K562 (cell line): ENCODE data around the gene MLX. TPM values are rescaled to one million over a fixed set of nuclear protein-coding genes. Genes with fewer than 3 reads are reported as not detected.

ENCODE experiments used
- BACH1 ChIP-seq: fragments of 200-800 bp; sonication (Bioruptor generic); IDR thresholded peaks from 2 replicates; pipeline ENCODE4 v1.6.1; 2016; ENCODE audit warnings: missing genetic modification characterization, missing compliant biosample characterization
- EWSR1 ChIP-seq: fragments of 450-650 bp; IDR thresholded peaks from 2 replicates; pipeline ENCODE4 v1.6.1; 2018; ENCODE audit warnings: borderline replicate concordance, mild to moderate bottlenecking, low read depth, moderate library complexity; ENCODE audit not compliant: partially characterized antibody
- PRMT5 ChIP-seq: sonication (generic); formaldehyde crosslinking; IDR thresholded peaks from 2 replicates; pipeline ENCODE4 v1.5.0; 2020; ENCODE audit warnings: missing genetic modification reagents
- PTRF ChIP-seq: fragments of 450-650 bp; IDR thresholded peaks from 2 replicates; pipeline ENCODE4 v1.6.1; 2016; ENCODE audit warnings: mild to moderate bottlenecking, missing genetic modification characterization, missing compliant biosample characterization
- SETDB1 ChIP-seq: IDR thresholded peaks from one replicate; pipeline ENCODE4 v1.6.1; 2012; ENCODE audit warnings: low read length, control low read depth, inconsistent platforms
- TAL1 ChIP-seq: fragments of 450-650 bp; IDR thresholded peaks from 2 replicates; pipeline ENCODE4 v1.6.1; 2016; ENCODE audit warnings: mild to moderate bottlenecking
- TEAD2 ChIP-seq: fragments of 450-650 bp; IDR thresholded peaks from 2 replicates; pipeline ENCODE4 v1.6.1; 2016; ENCODE audit warnings: missing genetic modification characterization, control low read depth, missing compliant biosample characterization
- TRIM24 ChIP-seq, 2 experiments: fragments of 450-650 bp; IDR thresholded peaks; 2 replicates each; pipeline ENCODE4 v1.6.1; 2016
- ZNF696 ChIP-seq: fragments of 250-450 bp; sonication (Bioruptor Pico); conservative IDR thresholded peaks from 2 replicates; pipeline ENCODE4 v1.4.0; 2020; ENCODE audit warnings: mild to moderate bottlenecking, moderate library complexity
- polyA plus RNA-seq, 8 experiments: library from polyadenylated mRNA; depleted of rRNA in 4 of 8; stranded (reverse) in 5 of 8; unstranded in 3 of 8; fragments of >200 nt; fragmentation: Nextera tagmentation in 2 of 8; fragmentation: Illumina TruSeq in 1 of 8; extraction: Ambion mirVana in 2 of 8; extraction: Trizol in 1 of 8; gene quantifications; 2 replicates each; pipeline versions ENCODE4 v1.2.1 to v1.2.3, GENCODE V29; 2011 to 2014; ENCODE audit warnings: inconsistent platforms in 1 of 8, missing spikeins in 1 of 8
- total RNA-seq, 7 experiments: library from RNA; depleted of rRNA in 6 of 7; stranded (reverse); fragments of >200 nt in 6 of 7; fragmentation: Illumina TruSeq in 2 of 7; extraction: Trizol in 2 of 7; gene quantifications; 2 replicates each; pipeline versions ENCODE4 v1.2.1 to v1.2.3, GENCODE V29; 2011 to 2021; ENCODE audit warnings: low replicate concordance in 1 of 7
- TF ChIP-seq, protein P1 (sequence below), 2 experiments: fragments of 200-800 bp in 1 of 2; sonication (Bioruptor generic) in 1 of 2; sonication (generic) in 1 of 2; formaldehyde crosslinking in 1 of 2; IDR thresholded peaks in 1 of 2; conservative IDR thresholded peaks in 1 of 2; 2 replicates each; pipeline versions ENCODE4 v1.5.0 to v1.6.1; 2016 to 2020; ENCODE audit warnings: missing compliant biosample characterization in 1 of 2, missing genetic modification characterization in 1 of 2, missing genetic modification reagents in 1 of 2
- TF ChIP-seq, protein P2 (sequence below): fragments of 250-450 bp; sonication (Bioruptor Pico); IDR thresholded peaks from 2 replicates; pipeline ENCODE4 v1.9.0; 2021; ENCODE audit warnings: mild to moderate bottlenecking, inconsistent platforms
- TF ChIP-seq, protein P3 (sequence below): fragments of 250-450 bp; sonication (Bioruptor Pico); IDR thresholded peaks from 2 replicates; pipeline ENCODE4 v1.4.0; 2020; ENCODE audit warnings: mild to moderate bottlenecking

MLX gene
- total and polyA plus RNA-seq, 9 of the 15 experiments (the other 6 are each of a cell fraction or from before 2014, with no cell fraction given) = 42.9 to 100 (median 58.9) TPM

DNA sequence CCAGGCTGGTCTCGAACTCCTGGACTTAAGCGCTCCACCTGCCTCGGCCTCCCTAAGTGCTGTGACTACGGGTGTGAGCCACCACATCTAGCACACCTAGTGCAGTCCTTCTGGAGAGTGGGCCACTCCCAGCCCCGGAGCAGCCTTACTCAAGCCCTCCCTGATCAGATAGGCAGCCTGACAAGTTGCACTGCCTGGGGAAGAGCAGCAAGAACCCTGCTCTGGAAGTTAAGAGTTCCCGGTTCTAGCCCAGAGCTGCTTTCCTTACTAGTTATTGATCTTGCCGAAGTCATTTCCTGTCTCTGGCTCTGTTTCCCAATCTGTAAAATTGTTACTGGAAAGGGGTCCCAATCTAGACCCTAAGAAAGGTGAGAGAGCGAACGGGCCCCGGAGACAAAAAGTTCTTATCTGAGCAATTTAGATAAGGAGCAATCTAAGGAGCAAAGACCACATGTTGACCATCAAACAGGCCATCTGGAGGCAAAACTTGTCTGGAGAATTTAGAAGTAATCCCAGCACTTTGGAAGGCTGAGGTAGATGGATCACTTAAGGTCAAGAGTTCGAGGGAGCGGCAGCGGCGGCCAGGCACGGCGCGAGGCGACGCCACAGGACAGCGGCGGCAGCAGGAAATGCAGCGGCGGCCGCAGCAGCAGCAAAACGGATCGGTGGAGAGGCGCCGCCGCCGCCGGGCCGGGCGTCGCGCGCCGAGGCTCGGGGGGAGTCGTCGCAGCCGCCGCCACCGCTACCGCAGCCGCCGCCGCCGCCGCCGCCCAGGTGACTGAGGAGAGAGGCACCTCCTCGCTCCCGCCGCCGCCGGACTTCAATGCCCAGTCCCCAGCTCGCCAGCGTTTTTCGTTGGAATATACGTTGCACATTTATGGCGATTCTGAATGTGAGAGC, 35.2 kb upstream of the MLX start (continued):
- TF ChIP-seq ZNF696 (CRISPR knock-in tag) (no peak), EWSR1 (no peak), TRIM24 (IDR thresholded peaks at IDR 0.05) (no peak), BACH1 (tag) (no peak), PRMT5 (no peak), TAL1 (peak; percentile 67), TEAD2 (no peak), SETDB1 (no peak), PTRF (no peak)
- TF ChIP-seq, protein P1, sequence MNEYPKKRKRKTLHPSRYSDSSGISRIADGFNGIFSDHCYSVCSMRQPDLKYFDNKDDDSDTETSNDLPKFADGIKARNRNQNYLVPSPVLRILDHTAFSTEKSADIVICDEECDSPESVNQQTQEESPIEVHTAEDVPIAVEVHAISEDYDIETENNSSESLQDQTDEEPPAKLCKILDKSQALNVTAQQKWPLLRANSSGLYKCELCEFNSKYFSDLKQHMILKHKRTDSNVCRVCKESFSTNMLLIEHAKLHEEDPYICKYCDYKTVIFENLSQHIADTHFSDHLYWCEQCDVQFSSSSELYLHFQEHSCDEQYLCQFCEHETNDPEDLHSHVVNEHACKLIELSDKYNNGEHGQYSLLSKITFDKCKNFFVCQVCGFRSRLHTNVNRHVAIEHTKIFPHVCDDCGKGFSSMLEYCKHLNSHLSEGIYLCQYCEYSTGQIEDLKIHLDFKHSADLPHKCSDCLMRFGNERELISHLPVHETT (CRISPR knock-in tag; conservative IDR thresholded peaks at IDR 0.05 in 1 of 2, IDR thresholded peaks at IDR 0.05 in 1 of 2) = peak in 1 of 2 experiments; percentile 91; a peak in 2 of 4 replicates
- TF ChIP-seq, protein P2, sequence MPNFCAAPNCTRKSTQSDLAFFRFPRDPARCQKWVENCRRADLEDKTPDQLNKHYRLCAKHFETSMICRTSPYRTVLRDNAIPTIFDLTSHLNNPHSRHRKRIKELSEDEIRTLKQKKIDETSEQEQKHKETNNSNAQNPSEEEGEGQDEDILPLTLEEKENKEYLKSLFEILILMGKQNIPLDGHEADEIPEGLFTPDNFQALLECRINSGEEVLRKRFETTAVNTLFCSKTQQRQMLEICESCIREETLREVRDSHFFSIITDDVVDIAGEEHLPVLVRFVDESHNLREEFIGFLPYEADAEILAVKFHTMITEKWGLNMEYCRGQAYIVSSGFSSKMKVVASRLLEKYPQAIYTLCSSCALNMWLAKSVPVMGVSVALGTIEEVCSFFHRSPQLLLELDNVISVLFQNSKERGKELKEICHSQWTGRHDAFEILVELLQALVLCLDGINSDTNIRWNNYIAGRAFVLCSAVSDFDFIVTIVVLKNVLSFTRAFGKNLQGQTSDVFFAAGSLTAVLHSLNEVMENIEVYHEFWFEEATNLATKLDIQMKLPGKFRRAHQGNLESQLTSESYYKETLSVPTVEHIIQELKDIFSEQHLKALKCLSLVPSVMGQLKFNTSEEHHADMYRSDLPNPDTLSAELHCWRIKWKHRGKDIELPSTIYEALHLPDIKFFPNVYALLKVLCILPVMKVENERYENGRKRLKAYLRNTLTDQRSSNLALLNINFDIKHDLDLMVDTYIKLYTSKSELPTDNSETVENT (CRISPR knock-in tag) = peak; percentile 56; the same call in 1 of the 2 replicates
- TF ChIP-seq, protein P3, sequence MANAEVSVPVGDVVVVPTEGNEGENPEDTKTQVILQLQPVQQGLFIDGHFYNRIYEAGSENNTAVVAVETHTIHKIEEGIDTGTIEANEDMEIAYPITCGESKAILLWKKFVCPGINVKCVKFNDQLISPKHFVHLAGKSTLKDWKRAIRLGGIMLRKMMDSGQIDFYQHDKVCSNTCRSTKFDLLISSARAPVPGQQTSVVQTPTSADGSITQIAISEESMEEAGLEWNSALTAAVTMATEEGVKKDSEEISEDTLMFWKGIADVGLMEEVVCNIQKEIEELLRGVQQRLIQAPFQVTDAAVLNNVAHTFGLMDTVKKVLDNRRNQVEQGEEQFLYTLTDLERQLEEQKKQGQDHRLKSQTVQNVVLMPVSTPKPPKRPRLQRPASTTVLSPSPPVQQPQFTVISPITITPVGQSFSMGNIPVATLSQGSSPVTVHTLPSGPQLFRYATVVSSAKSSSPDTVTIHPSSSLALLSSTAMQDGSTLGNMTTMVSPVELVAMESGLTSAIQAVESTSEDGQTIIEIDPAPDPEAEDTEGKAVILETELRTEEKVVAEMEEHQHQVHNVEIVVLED (CRISPR knock-in tag) = 0 out of 2 replicates have a peak, but pooled peaks have one; percentile 8
